Fibroblast of villous mesenchyme (primary cell): ENCODE measurements around the gene AIMP1. TPM values are rescaled to one million over a fixed set of nuclear protein-coding genes. Genes with fewer than 3 reads are reported as not detected.

Experiments
- DNase-seq: peaks from one replicate; pipeline ENCODE4 v3.0.0-alpha.2; 2010; ENCODE audit warnings: low read depth
- H3K4me3 ChIP-seq: 2 replicates; pipeline ENCODE4 v1.5.1; 2011; ENCODE audit warnings: low read depth, mild to moderate bottlenecking, low read length
- total RNA-seq: library from RNA; depleted of rRNA; stranded (reverse); fragments of >200 nt; gene quantifications from 2 replicates; pipeline ENCODE4 v1.2.3, GENCODE V29; 2012
- TF ChIP-seq, protein P1 (sequence below): IDR thresholded peaks from 2 replicates; pipeline ENCODE4 v1.5.1; 2012; ENCODE audit warnings: low read depth, mild to moderate bottlenecking, low read length; ENCODE audit not compliant: insufficient read depth

Gene AIMP1
- total RNA-seq, 1 donor: 27.6 TPM

GRCh38 chr4:106284227-106284626 is 32.1 kb upstream of the AIMP1 start:
- DNase-seq: no peak
- H3K4me3 ChIP-seq: no peak overlapping the region
- TF ChIP-seq, protein P1, sequence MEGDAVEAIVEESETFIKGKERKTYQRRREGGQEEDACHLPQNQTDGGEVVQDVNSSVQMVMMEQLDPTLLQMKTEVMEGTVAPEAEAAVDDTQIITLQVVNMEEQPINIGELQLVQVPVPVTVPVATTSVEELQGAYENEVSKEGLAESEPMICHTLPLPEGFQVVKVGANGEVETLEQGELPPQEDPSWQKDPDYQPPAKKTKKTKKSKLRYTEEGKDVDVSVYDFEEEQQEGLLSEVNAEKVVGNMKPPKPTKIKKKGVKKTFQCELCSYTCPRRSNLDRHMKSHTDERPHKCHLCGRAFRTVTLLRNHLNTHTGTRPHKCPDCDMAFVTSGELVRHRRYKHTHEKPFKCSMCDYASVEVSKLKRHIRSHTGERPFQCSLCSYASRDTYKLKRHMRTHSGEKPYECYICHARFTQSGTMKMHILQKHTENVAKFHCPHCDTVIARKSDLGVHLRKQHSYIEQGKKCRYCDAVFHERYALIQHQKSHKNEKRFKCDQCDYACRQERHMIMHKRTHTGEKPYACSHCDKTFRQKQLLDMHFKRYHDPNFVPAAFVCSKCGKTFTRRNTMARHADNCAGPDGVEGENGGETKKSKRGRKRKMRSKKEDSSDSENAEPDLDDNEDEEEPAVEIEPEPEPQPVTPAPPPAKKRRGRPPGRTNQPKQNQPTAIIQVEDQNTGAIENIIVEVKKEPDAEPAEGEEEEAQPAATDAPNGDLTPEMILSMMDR: no peak

- no peak overlapping the region for H3K4me3 ChIP-seq
- no peak for DNase-seq
- TF ChIP-seq, protein P1: no peak
These were observed 29.7 kb upstream of the AIMP1 start for GRCh38 chr4:106286611-106287010.

DNA sequence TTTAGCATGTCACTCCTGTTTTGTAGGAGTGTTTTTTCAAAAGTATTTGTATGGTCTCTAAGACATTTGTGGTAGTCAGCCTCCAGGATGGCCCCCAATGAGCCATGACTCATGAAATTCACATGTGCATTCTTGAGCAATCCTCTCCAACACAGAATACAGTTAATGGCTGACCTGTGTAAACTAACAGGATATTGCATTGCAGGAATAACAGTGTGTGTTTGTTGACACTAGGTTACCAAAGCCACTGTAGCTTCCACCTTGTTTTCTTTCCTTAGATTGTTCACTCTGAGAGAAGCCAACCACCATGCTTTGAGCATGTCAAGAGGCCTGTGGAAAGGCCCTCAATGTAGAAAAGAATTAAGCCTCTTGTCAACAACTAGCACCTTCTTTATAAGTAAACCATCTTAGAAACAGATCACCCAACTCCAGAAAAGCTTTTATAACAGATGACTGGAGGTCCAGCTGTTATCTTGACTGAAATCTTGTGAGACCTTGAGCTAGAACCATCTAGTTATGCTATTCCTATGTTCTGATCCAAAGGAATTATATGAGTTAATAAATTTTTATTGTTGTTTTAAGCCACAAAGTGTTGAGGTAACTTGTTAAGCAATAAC is 28.9 kb upstream of the AIMP1 start:
- peak; percentile 92 for DNase-seq
- H3K4me3 ChIP-seq: no peak overlapping the region
- TF ChIP-seq, protein P1: no peak

GRCh38 chr4:106289737-106290136 is 26.6 kb upstream of the AIMP1 start:
- no peak overlapping the region for H3K4me3 ChIP-seq
- TF ChIP-seq, protein P1: no peak
- peak; percentile 21 for DNase-seq

DNA sequence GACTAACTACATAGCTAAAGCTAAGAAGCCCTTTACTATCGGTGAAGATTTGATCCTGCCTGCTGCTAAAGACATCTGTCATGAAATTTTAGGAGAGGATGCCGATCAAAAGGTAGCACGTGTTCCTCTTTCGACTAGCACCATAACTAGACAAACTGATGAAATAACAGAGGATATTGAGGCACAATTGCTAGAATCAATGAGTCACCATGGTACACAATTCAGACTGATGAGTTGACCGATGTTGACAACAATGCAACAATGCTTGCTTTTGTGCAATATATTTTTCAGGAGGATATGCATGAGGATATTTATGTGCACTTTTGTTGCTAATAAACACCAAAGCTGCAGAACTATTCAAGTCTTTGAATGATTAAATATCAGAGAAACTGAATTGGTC is 24.7 kb upstream of the AIMP1 start:
- TF ChIP-seq, protein P1: no peak
- no peak for DNase-seq
- no peak overlapping the region for H3K4me3 ChIP-seq

DNA sequence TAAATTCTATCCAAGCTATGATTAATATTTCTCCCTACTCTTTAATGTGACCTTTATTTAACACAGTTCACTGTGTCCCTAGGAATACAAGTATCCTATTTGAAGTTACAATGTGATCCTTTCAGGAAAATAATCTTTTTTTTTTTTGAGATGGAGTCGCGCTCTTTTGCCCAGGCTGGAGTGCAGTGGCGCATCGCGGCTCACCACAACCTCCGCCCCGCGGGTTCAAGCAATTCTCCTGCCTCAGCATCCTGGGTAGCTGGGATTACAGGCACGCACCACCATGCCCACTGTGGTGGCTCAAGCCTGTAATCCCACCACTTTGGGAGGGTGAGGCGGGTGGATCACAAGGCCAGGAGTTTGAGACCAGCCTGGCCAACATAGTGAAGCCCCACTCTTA is 22.3 kb upstream of the AIMP1 start:
- no peak overlapping the region for H3K4me3 ChIP-seq
- TF ChIP-seq, protein P1: no peak
- DNase-seq: no peak
